Activated naive CD4-positive, alpha-beta T cell (primary cell): ENCODE data around the gene CTH.
"Not testable (repeated sequence)": the region's sequence is repeated elsewhere in the genome, so short reads cannot be mapped to it uniquely, and the experiment has no call there.

Experiments used
- DNase-seq, 4 experiments: peaks; one replicate each; lab custom pipeline; 2025; lab: John Stamatoyannopoulos, UW

CTH gene

DNA sequence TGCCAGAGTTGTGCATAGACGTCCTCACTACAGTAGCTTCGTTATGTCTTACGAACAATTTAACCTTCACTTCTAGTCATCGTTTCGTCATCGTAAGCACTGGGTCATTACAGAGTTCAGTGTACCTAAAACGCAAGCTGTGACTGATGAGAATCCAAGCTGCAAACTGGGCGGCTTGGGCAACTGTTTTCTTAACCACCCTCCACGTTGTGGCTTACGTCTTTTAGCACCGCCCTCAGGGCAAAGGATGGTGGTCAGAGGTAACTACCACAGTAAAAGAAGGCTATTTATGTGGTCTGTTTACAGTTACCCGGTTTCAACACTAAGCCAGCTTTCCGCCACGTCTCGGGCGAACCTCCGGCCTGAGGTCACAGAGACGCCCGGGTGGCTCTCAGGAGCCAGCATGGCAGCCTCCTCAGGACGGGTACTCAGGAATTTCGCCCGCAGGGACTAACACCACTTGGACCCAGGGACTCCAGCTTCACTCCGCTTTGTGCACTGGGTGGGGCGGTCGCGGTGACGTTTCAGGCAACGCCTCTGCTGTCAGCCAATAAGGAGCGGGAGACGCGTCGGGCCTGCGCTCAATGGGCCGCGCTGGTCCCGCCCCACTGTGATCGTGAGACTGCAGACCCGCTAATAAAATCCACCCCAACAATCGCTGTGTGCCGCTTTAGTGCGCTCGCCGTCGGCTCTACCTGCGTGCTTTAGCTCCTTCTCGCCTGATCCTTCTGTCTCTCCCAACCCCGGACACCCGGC is at the start of gene CTH:
TSS of gene CTH (plus strand) at position 665 of the 756 bp plus-strand sequence. CDS start 148 bp downstream, outside the sequence.
- peak; percentile 66 to 87 (median 72) for DNase-seq

DNA sequence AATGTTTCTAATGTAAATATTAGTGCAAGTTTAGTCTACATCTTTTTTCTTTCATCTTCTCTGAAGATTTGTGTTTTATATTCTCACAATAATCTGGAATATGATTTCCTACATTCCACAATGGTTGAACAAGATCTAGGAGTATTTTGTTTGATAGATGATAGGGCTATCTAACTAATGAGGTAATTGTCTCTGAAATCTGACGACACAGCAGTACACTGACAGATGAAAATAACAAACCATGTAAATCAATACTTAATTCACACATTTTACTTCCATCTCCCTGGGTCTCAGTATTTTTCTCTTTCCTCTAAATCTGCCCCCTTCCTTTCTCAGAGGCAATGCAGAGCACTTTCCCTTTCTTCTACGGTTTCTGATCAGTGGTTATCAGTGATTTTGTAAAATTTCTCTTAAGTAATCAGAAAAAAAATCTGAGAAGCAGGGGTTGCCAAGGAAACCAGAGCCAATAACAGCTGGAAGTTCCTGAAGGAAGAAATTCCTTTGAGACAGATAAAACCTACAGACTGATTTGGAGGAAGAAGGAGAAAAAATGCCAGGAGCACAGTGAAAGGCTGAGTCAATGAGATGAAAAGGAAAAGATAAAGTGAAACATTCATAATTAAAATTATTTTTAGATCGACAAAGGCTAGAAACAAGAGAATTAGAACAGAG is 49.2 kb upstream of the CTH start:
- no peak for DNase-seq

DNA sequence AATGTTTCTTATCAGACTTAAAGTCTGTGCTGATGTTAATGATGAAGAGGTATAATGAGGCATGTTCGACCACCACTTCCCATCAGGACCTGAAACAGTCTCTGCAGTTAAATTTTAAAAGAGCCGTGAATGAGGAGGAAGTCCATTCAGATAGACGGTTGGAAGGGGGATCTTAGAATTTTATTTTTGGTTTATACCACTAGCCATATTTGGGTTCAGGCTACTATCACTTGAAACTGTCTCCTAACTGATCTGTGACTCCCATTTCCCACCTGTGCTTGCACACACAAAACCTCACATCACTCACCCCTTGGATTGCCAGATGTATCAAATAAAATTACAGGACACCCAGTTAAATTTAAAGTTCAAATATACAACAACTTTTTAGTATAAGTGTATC is 46.6 kb upstream of the CTH start:
- no peak for DNase-seq

DNA sequence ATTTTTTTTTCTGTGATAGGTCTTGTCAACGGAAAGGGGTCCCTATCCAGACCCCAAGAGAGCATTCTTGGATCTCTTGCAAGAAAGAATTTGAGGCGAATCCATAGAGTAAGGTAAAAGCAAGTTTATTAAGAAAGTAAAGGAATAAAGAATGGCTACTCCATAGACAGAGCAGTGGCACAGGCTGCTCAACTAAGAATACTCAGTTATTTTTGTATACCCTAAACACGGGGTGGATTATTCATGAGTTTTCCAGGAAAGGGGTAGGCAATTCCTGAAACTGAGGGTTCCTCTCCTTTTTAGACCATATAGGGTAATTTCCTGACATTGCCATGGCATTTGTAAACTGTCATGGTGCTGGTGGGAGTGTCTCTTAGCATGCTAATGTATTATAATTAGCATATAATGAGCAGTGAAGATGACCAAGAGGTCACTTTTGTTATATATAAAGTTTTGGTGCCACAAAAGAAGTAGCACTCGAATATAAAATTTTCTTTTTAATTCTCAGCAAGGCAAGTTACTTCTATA is 44.6 kb upstream of the CTH start:
- DNase-seq, result not testable (repeated sequence)

DNA sequence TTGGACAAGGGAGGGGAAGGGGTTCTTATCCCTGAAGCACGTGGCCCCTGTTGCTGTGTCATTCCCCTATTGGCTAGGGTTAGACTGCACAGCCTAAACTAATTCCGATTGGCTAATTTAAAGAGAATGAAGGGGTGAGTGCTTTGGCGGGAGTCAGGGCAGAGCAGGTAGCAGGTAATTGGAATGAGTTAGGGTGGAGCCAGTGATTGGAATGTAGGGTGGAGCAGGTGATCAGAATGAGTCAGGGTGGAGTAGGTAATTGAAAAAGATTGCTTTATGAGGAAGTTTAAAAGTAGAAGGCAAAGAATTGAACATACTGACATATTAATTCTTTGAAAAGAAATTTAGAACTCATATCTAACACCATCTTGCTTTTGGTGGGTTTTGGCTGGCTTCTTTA is 44.1 kb upstream of the CTH start:
- not testable (repeated sequence) for DNase-seq

DNA sequence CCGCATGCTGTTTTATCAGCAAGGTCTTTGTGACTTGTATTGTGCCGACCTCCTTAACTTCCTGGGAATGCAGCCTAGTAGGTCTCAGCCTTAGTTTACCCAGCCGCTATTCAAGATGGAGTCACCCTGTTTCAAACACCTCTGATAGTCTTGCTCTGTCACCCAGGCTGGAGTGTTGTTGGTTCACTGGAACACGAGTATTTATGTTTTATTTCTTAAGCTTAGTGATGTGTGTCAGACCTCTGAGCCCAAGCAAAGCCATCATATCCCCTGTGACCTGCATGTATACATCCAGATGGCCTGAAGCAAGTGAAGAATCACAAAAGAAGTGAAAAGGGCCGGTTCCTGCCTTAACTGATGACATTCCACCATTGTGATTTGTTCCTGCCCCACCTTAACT is 43.7 kb upstream of the CTH start:
- DNase-seq, result not testable (repeated sequence)

DNA sequence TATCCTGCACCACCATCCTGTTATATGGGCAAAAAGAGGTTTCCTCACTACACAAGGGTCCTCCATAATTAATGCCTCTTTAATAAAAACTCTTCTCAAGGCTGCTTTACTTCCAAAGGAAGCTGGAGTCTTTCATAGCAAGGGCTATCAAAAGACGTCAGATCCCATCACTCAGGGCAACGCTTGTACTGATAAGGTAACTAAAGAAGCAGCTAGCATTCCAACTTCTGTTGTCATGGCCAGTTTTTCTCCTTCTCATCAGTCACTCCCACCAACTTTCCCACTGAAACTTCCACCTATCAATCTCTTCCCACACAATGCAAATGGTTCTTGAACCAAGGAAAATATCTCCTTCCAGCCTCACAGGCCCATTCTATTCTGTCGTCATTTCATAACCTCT is 39.5 kb upstream of the CTH start:
- DNase-seq, result not testable (repeated sequence)

DNA sequence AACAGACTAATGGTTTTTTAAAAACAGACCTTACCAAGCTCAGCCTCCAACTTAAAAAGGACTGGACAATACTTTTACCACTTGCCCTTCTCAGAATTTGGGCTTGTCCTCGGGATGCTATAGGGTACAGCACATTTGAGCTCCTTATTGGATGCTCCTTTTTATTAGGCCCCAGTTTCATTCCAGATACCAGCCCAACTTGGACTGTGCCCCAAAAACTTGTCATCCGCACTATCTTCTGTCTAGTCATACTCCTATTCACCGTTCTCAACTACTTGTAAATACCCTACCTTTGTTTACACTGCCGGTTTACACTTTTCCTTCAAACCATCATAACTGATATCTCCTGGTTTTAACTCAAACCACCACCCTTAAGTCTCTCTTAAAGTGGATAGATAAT is 38.6 kb upstream of the CTH start:
- DNase-seq, result no peak

DNA sequence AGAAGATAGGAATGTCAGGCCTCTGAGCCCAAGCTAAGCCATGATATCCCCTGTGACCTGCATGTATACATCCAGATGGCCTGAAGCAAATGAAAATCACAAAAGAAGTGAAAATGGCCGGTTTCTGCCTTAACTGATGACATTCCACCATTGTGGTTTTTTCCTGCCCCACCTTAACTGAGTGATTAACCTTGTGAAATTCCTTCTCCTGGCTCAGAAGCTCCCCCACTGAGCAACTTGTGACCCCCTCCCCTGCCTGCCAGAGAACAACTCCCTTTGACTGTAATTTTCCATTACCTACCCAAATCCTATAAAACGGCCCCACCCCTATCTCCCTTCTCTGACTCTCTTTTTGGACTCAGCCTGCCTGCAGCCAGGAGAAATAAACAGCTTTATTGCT is 37.5 kb upstream of the CTH start:
- not testable (repeated sequence) for DNase-seq

DNA sequence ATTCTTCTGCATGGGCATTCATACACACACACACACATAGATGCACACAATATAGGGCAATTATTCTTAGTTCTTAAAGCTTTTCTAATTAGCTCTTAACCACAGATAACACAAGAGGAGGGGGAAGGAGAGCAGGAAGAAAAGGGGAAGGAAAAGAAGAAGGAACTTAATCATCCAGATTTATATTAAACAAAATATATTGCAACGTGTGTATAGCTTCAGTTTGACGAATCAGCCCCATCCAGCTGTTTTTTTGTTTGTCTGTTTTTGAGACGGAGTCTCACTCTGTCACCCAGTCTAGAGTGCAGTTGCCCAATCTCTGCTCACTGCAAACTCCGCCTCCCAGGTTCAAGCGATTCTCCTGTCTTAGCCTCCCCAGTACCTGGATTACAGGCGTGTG is 34.9 kb upstream of the CTH start:
- no peak for DNase-seq

DNA sequence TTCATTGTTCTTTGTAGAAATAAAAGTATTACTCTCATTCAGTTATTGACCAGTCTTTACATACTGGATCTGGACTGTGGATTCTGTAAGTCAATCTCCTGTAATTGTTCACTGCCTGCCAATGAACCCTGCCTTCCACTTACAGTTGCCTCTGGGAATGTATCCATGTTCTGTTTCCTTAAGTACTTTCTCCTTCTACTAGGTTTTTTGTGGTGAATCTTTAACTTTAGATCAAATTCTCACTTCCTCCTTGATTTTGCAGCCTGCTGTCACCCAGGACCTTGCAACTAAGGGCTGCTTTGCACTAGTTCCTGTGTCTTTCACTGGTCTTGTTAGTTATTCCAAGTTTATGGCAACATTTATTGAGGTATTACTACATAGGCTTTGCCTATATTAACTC is 28.4 kb upstream of the CTH start:
- DNase-seq, result no peak

DNA sequence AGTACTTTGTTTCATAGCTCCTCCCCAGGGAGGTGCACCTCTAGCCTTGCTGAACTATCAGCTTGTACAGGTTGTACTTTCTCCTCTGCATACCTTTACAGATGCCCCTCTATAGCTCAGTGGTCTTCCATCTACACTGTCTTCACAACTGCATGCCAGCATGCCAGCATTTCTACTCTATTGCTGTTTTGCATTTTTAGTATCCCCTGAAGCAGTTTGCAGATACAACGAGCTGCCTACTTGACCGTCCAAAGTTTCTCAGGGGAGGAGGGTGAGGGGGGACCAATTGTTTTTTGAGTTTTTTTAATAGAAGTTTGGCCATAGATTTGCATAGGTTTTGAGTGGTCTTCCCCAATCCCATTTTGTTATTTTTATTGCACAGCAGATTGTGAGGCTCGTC is 27.6 kb upstream of the CTH start:
- no peak for DNase-seq

DNA sequence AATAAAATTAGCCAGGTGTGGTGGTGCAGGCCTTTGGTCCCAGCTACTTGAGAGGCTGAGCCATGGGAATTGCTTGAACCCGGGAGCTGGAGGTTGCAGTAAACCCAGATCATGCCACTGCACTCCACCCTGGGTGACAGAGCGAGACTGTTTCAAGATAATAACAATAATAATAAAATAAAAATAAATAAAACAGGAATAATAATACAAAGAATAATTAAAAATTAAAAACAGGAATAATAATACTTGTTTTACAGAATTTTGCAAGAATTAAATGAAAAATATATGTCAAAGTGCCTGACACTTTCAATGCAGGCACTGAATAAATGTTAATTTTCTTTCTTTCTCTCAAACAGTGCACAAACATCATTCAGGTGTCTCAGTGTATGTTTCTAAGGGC is 26.5 kb upstream of the CTH start:
- DNase-seq, result no peak

DNA sequence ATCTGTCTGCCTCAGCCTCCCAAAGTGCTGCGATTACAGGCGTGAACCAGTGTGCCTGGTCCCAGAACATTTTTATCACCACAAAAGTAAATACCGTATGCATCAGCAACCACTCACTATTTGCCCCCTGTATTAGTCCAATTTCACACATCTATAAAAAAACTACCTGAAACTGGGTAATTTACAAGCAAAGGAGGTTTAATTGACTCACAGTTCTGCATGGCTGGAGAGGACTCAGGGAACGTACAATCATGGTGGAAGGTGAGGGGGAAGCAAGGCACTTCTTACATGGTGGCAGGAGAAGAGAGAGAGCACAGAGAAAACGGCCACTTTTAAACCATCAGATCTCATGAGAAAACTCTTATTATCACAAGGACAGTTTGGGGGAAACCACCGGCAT is 25.6 kb upstream of the CTH start:
- no peak for DNase-seq

DNA sequence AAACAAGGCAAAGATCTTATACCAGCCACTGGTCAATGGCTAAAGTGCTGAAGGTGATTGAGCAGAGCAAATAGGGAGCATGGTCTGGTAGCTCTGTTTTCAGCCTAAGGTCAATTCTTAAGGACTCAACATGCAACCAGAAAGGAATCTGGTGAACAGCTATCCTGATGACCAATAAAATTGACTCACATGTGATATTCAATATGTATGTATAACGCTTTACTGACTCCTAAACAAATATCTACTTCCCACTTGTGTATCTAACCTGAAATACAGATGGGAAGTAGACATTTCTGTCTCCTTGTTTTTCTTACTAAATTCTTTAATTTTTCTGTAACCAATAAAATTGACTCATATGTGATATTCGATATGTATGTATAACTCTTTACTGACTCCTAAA is 24.9 kb upstream of the CTH start:
- DNase-seq, result no peak

DNA sequence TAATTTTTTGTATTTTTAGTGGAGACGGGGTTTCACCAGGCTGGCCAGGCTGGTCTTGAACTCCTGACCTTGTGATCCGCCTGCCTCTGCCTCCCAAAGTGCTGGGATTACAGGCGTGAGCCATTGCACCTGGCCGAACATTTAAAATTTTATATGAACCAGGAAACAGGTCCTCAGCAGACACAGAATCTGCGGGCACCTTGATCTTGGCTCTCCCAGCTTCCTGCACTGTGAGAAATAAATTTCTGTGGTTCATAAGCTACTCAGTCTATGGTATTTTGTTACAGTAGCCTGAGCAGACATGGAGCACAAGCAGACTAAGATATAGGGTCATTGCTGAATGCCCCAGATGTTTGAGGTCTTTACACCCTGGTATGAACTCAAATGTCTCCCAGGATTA is 23.6 kb upstream of the CTH start:
- DNase-seq, result no peak

DNA sequence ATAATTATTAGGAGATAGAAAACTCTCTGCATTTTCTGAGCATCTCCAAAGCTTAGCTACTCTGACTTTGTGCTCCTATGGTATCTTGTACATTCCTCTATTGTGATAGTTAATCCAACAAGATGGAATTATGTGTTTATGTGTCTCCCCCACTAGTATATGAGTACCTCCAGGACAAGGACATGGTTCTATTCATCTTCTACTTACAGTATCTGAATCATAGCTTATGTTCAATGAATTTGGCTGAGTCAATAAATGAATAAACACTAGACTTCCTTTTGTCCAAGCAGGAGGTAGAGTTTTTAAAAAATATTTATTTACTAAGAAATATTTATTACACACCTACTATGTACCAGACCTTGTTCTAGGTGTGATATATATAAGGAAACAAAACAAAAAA is 18.4 kb upstream of the CTH start:
- no peak for DNase-seq

DNA sequence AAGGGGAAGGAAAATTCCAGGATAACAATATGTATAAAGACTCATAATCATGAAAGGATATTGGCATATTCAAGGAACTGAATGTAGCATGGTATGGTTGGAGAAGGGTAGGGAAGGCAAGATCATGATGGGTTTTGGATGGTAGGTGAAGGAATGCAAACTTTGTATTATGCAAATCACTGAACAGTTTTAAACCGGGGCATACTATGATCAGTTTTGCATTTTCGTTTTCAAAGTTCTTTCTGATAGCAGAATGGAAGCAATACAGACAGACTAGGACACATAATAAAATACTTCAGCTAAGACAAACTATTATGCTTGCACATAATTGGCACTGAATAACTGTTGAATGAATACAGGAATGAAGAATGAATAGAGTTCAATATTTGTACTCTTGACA is 14.5 kb upstream of the CTH start:
- DNase-seq, result no peak

DNA sequence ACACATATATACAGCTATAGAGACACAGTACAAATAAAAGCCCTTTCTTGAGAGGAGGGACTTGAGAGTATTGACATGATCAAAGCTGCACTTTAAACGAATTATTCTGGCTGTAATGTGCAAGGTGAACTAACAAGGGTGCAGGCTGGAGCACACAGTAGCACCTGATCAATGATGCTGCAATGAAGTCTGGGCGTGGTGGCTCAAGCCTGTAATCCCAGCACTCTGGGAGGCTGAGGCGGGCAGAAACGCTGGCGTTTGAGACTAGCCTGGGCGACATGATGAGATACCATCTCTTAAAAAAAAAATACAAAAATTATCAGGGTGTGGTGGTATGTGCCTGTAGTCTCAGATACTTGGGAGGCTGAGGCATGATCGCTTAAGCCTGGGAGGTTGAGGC is 14.1 kb upstream of the CTH start:
- no peak for DNase-seq

DNA sequence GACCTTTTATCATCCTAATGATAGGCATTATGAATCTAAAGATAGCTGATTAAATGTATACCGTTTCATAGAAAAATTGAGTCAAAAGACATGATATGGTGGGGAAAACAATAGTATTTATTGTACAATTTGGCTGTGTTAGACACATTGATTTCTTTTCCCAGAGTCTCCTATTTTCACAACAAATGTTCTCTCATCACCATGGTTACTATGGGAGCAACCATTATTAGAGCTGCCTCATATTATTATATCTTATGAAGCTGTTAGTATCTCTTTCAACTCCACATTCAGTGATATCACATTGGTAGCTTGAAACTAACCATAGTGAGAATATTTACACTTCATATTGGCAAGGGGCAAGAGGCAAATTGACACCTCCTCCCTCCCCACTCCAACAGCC is 10.7 kb upstream of the CTH start:
- DNase-seq, result no peak

DNA sequence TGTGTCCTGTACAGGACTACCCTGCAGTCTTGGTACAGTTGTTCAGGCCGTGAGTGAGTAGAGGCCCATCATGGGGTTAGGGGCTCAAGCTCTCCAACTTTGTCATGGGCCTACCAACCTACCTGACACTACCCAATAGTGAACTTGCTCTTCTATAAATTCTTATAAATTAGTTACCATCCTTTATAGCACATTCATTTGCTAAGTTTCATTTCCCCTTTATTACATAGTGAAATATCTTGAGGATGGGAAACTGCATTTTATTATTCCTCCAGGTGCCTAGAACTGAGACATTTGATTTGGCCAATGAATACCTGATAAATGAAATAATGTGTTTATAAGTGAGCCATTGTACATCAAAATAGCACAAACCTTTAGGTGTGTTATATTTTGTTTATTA is 9.1 kb upstream of the CTH start:
- DNase-seq, result no peak

DNA sequence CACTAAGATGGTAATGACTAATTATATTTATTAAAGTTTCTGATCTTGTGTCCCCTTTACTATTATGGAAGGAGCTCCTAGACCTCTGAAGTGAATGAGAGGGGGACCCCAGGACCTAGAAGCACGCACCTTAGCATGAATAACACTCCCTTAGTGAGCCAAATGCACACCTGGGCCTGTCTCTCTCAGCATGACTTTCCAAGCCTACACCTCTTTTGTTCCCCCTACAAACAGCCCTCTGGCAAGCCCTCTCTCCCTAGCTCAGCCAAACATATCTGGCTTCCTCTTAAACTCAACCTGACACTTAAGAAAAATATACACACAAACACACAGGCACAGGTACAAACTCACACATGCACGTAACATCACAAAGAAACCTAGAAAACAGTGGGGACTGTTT is 7.3 kb upstream of the CTH start:
- DNase-seq, result no peak

DNA sequence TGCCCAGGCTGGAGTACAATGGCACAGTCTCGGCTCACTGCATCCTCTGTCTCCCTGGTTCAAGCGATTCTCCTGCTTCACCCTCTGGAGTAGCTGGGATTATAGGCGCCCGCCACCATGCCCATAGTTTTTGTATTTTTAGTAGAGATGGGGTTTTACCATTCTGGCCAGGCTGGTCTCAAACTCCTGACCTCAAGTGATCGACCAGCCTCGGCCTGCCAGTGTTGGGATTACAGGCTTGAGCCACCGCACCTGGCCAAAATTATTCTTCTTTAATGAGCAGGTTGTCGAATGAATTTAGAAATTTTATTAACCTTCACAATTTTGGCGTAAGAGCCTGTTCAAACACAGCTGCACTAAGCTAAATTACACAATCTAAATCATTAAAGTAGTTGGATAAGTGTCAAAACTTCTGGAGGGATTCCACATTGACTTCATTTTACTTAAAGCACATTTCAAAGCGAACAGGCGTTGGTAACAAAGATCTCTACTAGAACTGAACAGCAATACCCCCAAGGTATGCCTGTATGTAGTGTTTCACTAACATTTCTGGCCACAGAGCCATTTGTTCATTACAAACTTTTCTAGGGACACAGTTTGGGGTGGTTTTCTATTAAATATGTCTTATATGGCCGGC is 5.2 kb upstream of the CTH start:
- no peak for DNase-seq
